Transverse colon (tissue), 3 donors: ENCODE results near the gene DOCK2.

Source experiments
- POLR2A ChIP-seq: fragments of 450-650 bp; IDR thresholded peaks from one replicate; pipeline ENCODE4 v1.6.1; 2016; ENCODE audit warnings: antibody characterized with exemption, mild to moderate bottlenecking, moderate library complexity
- TF ChIP-seq, protein P1 (sequence below), 5 experiments: fragments of 200-600 bp in 3 of 5; fragments of 450-650 bp in 2 of 5; sonication (generic) in 3 of 5; IDR thresholded peaks; 1 replicate in 2 of 5; 2 replicates in 3 of 5; pipeline ENCODE4 v1.5.1; 2016 to 2017; ENCODE audit warnings: antibody characterized with exemption in 5 of 5, inconsistent platforms in 3 of 5, mild to moderate bottlenecking in 2 of 5, moderate library complexity in 1 of 5

DNA sequence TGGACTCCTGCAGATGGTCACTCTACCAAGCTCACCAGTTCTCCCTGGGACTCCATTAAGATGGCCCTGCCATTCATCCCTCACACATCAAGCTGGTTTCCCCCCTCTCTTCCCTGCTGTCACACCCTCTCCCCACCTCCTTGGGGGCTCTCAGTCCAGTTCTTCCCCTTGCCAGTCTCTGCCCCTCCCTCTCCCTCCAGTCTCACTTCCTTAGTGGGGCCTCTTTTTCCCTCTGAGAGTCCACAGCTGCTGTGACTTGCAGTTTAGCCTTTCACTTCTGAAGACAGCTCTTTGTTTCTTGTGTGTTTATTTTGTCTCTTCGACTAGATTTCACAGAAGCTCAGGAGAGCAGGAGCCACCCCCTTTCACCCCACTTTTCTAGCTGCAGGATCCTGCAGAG is 10.5 kb downstream of the DOCK2 start:
- TF ChIP-seq, protein P1, sequence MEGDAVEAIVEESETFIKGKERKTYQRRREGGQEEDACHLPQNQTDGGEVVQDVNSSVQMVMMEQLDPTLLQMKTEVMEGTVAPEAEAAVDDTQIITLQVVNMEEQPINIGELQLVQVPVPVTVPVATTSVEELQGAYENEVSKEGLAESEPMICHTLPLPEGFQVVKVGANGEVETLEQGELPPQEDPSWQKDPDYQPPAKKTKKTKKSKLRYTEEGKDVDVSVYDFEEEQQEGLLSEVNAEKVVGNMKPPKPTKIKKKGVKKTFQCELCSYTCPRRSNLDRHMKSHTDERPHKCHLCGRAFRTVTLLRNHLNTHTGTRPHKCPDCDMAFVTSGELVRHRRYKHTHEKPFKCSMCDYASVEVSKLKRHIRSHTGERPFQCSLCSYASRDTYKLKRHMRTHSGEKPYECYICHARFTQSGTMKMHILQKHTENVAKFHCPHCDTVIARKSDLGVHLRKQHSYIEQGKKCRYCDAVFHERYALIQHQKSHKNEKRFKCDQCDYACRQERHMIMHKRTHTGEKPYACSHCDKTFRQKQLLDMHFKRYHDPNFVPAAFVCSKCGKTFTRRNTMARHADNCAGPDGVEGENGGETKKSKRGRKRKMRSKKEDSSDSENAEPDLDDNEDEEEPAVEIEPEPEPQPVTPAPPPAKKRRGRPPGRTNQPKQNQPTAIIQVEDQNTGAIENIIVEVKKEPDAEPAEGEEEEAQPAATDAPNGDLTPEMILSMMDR (IDR thresholded peaks at IDR 0.05): no peak
- no peak for TF ChIP-seq POLR2A
